Stimulated activated CD8-positive, alpha-beta memory T cell treated with anti-CD3 and anti-CD28 coated beads, Interleukin-12 subunit alpha, Interleukin-12 subunit beta, amount 100 ng/mL, for 1 hour (primary cell): Measurements from ENCODE around the gene CEP89.
"Not testable (repeated sequence)": the region's sequence is repeated elsewhere in the genome, so short reads cannot be mapped to it uniquely, and the experiment has no call there.

Experiments
- DNase-seq: peaks from one replicate; pipeline ENCODE4 v3.0.0-alpha.2; 2020; ENCODE audit warnings: low read depth

The CEP89 gene

GRCh38 chr19:32966750-32967149 is 5.0 kb downstream of the CEP89 start:
- DNase-seq: no peak

- DNase-seq: no peak
Observed at GRCh38 chr19:32945260-32945659, 26.5 kb downstream of the CEP89 start.

GRCh38 chr19:32941273-32941672 is 30.5 kb downstream of the CEP89 start:
- not testable (repeated sequence) for DNase-seq

GRCh38 chr19:32936065-32936464 is 35.7 kb downstream of the CEP89 start:
- DNase-seq: no peak

GRCh38 chr19:32935629-32936028 is 36.1 kb downstream of the CEP89 start:
- no peak for DNase-seq

GRCh38 chr19:32933571-32933970 is 38.2 kb downstream of the CEP89 start:
- no peak for DNase-seq

- no peak for DNase-seq
Observed at GRCh38 chr19:32930567-32930966, 41.2 kb downstream of the CEP89 start.

- no peak for DNase-seq
Observed at GRCh38 chr19:32928806-32929205, 43.0 kb downstream of the CEP89 start.

GRCh38 chr19:32924200-32924599 is 47.6 kb downstream of the CEP89 start:
- no peak for DNase-seq

- DNase-seq: no peak
Observed at GRCh38 chr19:32921624-32922023, 50.1 kb downstream of the CEP89 start.

GRCh38 chr19:32919365-32919764 is 52.4 kb downstream of the CEP89 start:
- DNase-seq: no peak

GRCh38 chr19:32917616-32917996 is 54.2 kb downstream of the CEP89 start:
- no peak for DNase-seq

GRCh38 chr19:32916969-32917615 is 54.7 kb downstream of the CEP89 start:
- no peak for DNase-seq

- no peak for DNase-seq
Observed at GRCh38 chr19:32914879-32915660, 56.7 kb downstream of the CEP89 start.

- no peak for DNase-seq
Observed at GRCh38 chr19:32911467-32911866, 60.3 kb downstream of the CEP89 start.

- DNase-seq: no peak
Observed at GRCh38 chr19:32910874-32911273, 60.9 kb downstream of the CEP89 start.

GRCh38 chr19:32910094-32910493 is 61.7 kb downstream of the CEP89 start:
- no peak for DNase-seq

GRCh38 chr19:32909257-32909656 is 62.5 kb downstream of the CEP89 start:
- DNase-seq: no peak

GRCh38 chr19:32908641-32909190 is 63.0 kb downstream of the CEP89 start:
- no peak for DNase-seq

GRCh38 chr19:32902448-32902847 is 69.3 kb downstream of the CEP89 start:
- no peak for DNase-seq

GRCh38 chr19:32901504-32902161 is 70.1 kb downstream of the CEP89 start:
- no peak for DNase-seq

- no peak for DNase-seq
Observed at GRCh38 chr19:32896516-32897214, 75.1 kb downstream of the CEP89 start.
